ENCODE data around the gene ARFGAP2.

GRCh38 chr11:47143322-47143721 lies 33.4 kb downstream of the ARFGAP2 start:
- TF ChIP-seq GATA2 (IDR thresholded peaks at IDR 0.05; ENCODE audit: low read depth, low read length) (no peak), GATA3 (IDR thresholded peaks at IDR 0.05; ENCODE audit: low read depth, low read length) (no peak)

All from SH-SY5Y (cell line).